Retinal pigment epithelial cell (primary cell): ENCODE data around the gene FNDC8.
A peak's percentile ranks its signal among the peaks of the same experiment; 100 is the strongest.
"Not testable (repeated sequence)": the region's sequence is repeated elsewhere in the genome, so short reads cannot be mapped to it uniquely, and the experiment has no call there.

ENCODE experiments used
- DNase-seq: peaks from one replicate; pipeline ENCODE4 v3.0.0-alpha.2; 2010; ENCODE audit warnings: low read depth
- H3K4me3 ChIP-seq: 2 replicates; pipeline ENCODE4 v1.5.1; 2011; ENCODE audit warnings: mild to moderate bottlenecking, low read length, control low read depth, moderate library complexity
- CTCF ChIP-seq: conservative IDR thresholded peaks from 2 replicates; pipeline ENCODE4 v1.5.1; 2011; ENCODE audit warnings: low read depth, low read length, control low read depth, inconsistent platforms

Gene FNDC8

GRCh38 chr17:35087731-35088355 lies 33.6 kb upstream of the FNDC8 start:
- H3K4me3 ChIP-seq, result peak overlapping the region; percentile 93
- DNase-seq, result no peak
- no peak for TF ChIP-seq CTCF

DNA sequence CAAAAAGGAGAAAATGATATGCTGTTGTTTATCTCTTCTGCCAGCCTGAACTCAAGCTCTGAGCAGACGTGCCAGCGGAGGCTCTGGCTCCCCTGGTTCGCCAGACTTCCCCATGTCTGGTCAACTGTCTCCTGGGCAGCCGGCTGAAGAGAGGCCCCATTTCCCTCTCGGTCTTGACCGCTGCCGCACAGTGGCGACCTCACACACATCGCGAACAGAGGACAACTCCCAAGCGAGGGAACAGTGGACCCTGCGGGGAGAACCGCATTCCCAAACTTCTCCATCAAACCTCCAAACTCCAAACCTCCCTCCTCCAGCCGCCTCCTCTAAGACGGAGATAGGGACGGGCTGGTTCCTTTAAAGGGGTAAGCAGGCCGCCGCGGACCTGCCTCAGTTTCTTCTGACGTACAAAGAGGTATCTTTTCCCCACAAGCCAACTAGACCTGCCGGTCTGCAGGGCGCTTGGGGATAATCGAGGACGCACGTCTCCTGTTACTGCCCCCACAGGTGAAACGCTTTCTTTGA lies 33.0 kb upstream of the FNDC8 start:
- peak overlapping the region; percentile 93 for H3K4me3 ChIP-seq
- no peak for TF ChIP-seq CTCF
- no peak for DNase-seq

GRCh38 chr17:35088881-35089585 lies 32.4 kb upstream of the FNDC8 start:
- no peak for DNase-seq
- peak; percentile 63 for TF ChIP-seq CTCF

DNA sequence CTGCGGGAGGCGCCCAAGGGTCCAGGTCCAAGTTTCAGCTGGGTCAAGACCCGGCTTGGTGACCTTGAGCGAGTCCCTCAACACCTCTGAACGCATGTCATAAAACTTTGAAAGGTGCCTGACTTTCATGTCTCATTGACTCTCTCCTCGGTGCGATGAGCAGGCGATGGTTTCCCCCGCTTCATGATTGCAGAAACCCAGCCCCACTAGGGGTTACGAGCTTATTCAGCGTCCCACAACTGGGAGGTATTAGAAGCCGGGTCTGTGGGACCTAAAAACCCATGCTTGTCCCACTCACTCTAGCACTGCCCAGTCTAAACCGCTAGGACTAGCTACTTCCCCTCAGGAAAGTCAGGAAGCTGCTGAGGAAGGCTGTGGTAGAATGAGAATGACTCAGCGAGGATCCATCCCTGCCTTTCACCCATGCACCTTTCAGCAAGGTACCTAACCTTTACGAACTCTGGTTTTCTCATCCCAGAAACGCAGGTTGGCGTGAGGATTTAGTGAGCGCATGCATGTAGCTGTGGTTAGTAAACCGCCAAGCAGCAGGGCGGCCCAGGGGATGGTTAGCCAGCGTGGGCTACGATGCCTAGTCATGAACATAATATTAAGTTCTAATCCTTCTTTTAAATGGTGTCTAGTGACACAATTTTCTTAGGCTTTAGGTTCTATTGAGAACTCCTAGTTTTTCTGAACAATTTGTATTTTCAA lies 31.7 kb upstream of the FNDC8 start:
- no peak for DNase-seq
- H3K4me3 ChIP-seq, result peak overlapping the region; percentile 46
- TF ChIP-seq CTCF, result peak; percentile 14

More at GRCh38 chr17:35088881-35089585, 32.4 kb upstream of the FNDC8 start:
- H3K4me3 ChIP-seq, result peak overlapping the region; percentile 93

GRCh38 chr17:35090707-35091106 lies 30.7 kb upstream of the FNDC8 start:
- DNase-seq, result not testable (repeated sequence)

DNA sequence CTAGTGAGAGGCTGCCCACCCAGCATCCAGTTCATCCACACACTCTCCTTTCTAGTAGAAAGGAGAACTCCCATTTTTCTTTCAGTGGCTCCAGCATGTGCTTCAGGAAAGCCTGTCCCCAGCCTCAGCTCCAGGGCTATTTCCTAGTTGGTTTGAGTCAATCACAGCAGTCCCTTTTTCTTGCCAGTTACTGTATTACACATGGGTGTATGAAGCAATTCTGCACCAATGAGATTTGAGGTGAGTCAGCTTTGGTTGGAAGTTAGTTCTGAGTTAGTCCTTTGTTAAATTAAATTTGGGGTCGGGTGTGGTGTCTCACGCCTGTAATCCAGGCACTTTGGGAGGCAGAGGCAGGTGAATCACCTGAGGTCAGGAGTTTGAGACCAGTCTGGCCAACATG lies 26.5 kb upstream of the FNDC8 start:
- H3K4me3 ChIP-seq, result no peak overlapping the region
- DNase-seq, result no peak
- TF ChIP-seq CTCF, result no peak

More at GRCh38 chr17:35090707-35091106, 30.7 kb upstream of the FNDC8 start:
- not testable (repeated sequence) for H3K4me3 ChIP-seq

DNA sequence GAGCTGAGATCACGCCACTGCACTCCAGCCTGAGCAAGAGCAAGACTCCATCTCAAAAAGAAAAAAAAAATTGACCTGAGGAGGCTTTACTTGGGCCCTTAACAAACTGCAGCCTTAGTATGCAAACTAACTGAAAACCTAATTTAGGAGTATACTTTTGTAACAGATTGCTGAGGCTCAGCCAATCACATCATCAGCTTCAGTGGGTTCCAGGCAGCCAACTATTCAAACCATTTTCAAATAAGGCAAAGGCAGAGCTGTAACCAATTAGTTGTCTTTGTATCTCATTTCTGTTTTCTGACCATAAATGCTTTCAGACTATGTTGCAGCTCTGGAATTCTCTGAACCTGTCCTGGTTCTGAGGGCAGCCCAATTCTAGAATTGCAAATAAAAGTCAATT lies 25.7 kb upstream of the FNDC8 start:
- TF ChIP-seq CTCF, result no peak
- DNase-seq, result no peak
- no peak overlapping the region for H3K4me3 ChIP-seq
